BE2C (cell line): ENCODE results near the gene DMC1.

Experiments used
- DNase-seq: peaks from one replicate; pipeline ENCODE4 v3.0.0-alpha.2; 2020
- H3K27me3 ChIP-seq: fragments of 250-450 bp; sonication (Bioruptor Pico); 2 replicates; pipeline ENCODE4 v1.5.1; 2020; ENCODE audit warnings: mild to moderate bottlenecking
- H3K36me3 ChIP-seq: fragments of 250-450 bp; sonication (Bioruptor Pico); 2 replicates; pipeline ENCODE4 v1.5.1; 2020; ENCODE audit warnings: mild to moderate bottlenecking
- H3K4me1 ChIP-seq: fragments of 250-450 bp; sonication (Bioruptor Pico); 2 replicates; pipeline ENCODE4 v1.5.1; 2020
- H3K4me3 ChIP-seq: 2 replicates; pipeline ENCODE4 v1.5.1; 2011; ENCODE audit warnings: low read depth, low read length
- H3K9me3 ChIP-seq: fragments of 250-450 bp; sonication (Bioruptor Pico); 2 replicates; pipeline ENCODE4 v1.5.1; 2020
- TF ChIP-seq, protein P1 (sequence below): IDR thresholded peaks from 2 replicates; pipeline ENCODE4 v1.5.1; 2012; ENCODE audit warnings: mild to moderate bottlenecking, low read depth, low read length

Gene DMC1

DNA sequence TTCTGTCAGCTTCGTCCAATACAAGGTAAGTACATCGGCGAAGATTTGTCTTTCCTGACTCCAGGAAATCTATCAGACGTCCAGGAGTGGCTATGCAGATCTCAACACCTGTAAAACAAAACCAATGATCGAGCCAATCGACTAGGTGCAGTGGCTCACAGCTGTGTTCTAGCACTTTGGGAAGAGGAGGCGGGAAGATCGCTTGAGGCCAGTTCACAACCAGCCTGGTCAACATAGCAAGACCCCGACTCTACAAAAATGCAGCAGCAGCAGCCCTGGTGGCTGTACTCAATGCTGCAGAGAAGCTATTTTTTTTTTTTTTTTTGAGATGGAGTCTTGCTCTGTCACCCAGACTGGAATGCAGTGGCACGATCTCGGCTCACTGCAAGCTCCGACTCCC, 75.0 kb downstream of the DMC1 start:
- no peaks in the 10 kb centered on the region; the same call in 1 of the 2 replicates for H3K4me1 ChIP-seq
- H3K27me3 ChIP-seq: no peaks in the 10 kb centered on the region
- no peak overlapping the region for H3K4me3 ChIP-seq
- TF ChIP-seq, protein P1, sequence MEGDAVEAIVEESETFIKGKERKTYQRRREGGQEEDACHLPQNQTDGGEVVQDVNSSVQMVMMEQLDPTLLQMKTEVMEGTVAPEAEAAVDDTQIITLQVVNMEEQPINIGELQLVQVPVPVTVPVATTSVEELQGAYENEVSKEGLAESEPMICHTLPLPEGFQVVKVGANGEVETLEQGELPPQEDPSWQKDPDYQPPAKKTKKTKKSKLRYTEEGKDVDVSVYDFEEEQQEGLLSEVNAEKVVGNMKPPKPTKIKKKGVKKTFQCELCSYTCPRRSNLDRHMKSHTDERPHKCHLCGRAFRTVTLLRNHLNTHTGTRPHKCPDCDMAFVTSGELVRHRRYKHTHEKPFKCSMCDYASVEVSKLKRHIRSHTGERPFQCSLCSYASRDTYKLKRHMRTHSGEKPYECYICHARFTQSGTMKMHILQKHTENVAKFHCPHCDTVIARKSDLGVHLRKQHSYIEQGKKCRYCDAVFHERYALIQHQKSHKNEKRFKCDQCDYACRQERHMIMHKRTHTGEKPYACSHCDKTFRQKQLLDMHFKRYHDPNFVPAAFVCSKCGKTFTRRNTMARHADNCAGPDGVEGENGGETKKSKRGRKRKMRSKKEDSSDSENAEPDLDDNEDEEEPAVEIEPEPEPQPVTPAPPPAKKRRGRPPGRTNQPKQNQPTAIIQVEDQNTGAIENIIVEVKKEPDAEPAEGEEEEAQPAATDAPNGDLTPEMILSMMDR: no peak
- no peak for DNase-seq
- H3K36me3 ChIP-seq: peaks cover 100% of the 10 kb centered on the region
- H3K9me3 ChIP-seq: no peaks in the 10 kb centered on the region

DNA sequence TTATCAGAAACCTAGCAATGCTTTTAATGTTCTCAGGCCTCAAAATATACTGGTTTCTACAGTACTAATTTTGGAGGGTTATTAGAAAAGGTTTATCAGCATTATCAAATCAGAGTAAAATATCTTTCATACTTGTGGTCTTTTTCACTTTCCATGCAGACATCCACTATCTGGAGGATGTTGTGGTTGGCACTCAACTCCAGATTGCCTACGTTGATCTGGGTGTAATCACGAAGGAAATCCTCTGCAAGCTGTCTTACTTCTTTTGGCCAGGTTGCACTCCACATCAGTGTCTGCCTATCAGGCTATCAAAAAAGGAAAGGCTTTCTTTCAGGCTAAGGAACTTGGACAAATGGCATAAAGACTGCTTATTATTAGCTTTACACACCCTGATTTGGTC, 75.5 kb downstream of the DMC1 start:
- Histone ChIP-seq H3K36me3 (peaks cover 100% of the 10 kb centered on the region), H3K4me1 (no peaks in the 10 kb centered on the region; the same call in 1 of the 2 replicates), H3K9me3 (no peaks in the 10 kb centered on the region), H3K4me3 (no peak overlapping the region), H3K27me3 (no peaks in the 10 kb centered on the region)
- TF ChIP-seq, protein P1: no peak
- no peak for DNase-seq

DNA sequence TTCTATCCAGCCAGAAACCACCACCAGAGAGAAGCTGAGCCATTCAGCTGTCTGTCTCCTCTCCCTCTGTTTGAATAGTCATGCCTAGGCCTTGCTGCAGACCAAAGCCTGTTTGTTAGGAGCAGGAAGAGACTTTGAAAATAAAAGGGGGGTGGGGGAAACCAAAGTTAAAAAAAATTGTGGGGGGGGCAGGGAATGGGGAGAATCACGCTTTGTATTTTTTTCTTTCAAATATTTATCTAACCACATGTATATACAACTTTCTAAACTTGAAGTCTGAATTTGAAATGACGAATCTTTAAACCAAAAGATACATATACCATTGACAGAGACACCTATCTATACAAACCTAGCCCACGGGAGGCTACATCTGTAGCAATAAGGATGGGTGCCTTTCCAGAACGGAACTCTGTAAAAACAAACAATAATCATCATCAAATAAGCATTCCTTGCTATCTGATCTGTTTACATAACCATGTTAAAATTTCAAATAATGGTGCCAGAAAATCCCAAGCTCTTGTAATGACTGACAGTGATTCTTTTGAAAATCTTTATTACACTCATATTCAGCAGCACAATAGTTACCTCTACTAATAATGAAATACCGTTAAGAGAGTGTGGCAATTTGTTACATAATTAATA, 78.2 kb downstream of the DMC1 start:
- DNase-seq: no peak
- H3K27me3 ChIP-seq: no peaks in the 10 kb centered on the region
- no peak overlapping the region for H3K4me3 ChIP-seq
- H3K9me3 ChIP-seq: no peaks in the 10 kb centered on the region
- H3K4me1 ChIP-seq: no peaks in the 10 kb centered on the region; the same call in 1 of the 2 replicates
- peaks cover 100% of the 10 kb centered on the region for H3K36me3 ChIP-seq
- TF ChIP-seq, protein P1: no peak

DNA sequence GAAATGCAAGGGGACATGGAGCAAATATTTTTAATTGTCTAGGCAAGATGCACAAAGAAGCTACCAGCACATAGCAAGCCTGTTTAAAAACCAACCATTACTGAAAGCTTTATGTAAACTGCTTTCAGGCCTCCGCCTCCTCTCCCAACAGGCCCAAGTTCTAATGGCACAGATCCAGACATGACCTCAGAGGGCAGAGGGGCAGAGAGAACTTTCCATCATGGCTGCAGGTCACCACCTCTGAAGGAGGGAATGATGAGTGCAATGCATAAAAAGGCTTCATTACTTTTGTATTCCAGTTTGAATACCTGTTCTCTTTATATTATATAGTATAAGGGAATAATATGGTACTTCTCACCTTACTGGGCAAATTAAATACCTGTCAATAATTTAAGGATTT, 79.1 kb downstream of the DMC1 start:
- H3K4me3 ChIP-seq: no peak overlapping the region
- H3K4me1 ChIP-seq: no peaks in the 10 kb centered on the region; the same call in 1 of the 2 replicates
- TF ChIP-seq, protein P1: no peak
- peak; percentile 37 for DNase-seq
- H3K36me3 ChIP-seq: peaks cover 100% of the 10 kb centered on the region
- H3K9me3 ChIP-seq: no peaks in the 10 kb centered on the region
- H3K27me3 ChIP-seq: no peaks in the 10 kb centered on the region

DNA sequence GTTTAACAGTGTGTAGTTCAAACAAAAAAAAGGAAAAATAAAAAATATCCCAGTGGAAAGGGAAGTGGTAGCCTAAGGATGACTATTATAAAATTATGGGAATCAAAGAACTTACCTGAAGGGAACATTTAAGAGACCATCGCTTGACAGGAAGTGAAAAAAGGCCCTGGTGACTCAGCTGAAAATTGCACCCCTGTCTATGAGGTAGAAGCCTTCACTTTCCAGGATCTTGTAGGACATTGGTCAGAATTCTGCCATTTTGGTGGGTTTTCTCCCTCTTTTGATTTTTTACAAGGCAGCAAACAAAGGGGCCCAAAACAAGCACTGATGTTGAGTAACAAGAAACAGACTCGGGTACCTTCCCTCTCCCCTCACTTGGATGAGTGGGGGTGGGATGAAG, 79.5 kb downstream of the DMC1 start:
- no peak for DNase-seq
- Histone ChIP-seq H3K9me3 (no peaks in the 10 kb centered on the region), H3K4me1 (no peaks in the 10 kb centered on the region; the same call in 1 of the 2 replicates), H3K27me3 (no peaks in the 10 kb centered on the region), H3K36me3 (peaks cover 98% of the 10 kb centered on the region), H3K4me3 (no peak overlapping the region)
- TF ChIP-seq, protein P1: no peak

DNA sequence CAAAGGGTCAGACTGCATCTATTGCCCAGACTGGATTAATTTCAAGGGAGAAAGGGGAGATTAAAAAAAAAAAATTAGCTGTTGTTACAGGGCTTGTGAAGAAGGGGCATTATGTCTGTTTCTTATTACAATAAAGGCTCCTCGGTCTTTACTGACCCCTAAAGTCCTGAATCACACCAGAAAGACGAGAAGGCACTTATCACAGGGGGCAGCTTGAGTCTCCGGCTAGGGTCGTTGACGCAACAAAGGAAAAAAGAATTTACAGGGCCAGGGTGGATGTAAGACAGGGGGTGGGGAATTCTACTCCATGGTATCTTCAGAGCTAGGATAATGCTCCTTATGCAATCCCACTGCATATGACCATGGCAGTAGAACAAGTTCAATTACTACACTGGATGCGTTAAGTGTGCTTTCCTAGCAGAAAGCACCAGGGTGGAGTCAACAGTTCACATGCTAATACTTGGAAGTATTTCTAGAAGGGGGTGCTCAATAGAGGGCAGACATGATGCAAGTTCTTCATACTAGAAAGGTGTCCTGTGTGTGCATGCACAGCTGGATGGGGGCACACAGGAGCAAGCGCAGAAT, 80.3 kb downstream of the DMC1 start:
- Histone ChIP-seq H3K36me3 (peaks cover 96% of the 10 kb centered on the region), H3K4me1 (no peaks in the 10 kb centered on the region; the same call in 1 of the 2 replicates), H3K9me3 (no peaks in the 10 kb centered on the region), H3K27me3 (no peaks in the 10 kb centered on the region), H3K4me3 (no peak overlapping the region)
- DNase-seq: no peak
- TF ChIP-seq, protein P1: no peak
